Uterus (tissue), 4 donors: Measurements from ENCODE around the gene CHST3. TPM values are rescaled to one million over a fixed set of nuclear protein-coding genes. Genes with fewer than 3 reads are reported as not detected.

Source experiments
- DNase-seq, 2 donors: peaks; one replicate each; pipeline ENCODE4 v3.0.0-alpha.2; 2019 to 2020
- H3K27ac ChIP-seq, 2 donors: fragments of 200-600 bp; sonication (generic); 1 replicate in 1 of 2; 2 replicates in 1 of 2; pipeline ENCODE4 v1.5.1; 2016 to 2018
- H3K27me3 ChIP-seq, 2 donors: fragments of 200-600 bp; sonication (generic); one replicate each; pipeline ENCODE4 v1.5.1; 2018 to 2019; ENCODE audit warnings: control low read depth in 1 of 2
- H3K36me3 ChIP-seq, 2 donors: fragments of 200-600 bp; sonication (generic); one replicate each; pipeline ENCODE4 v1.5.1; 2019; ENCODE audit warnings: control low read depth in 1 of 2
- H3K4me1 ChIP-seq, 2 donors: fragments of 200-600 bp; sonication (generic); one replicate each; pipeline ENCODE4 v1.5.1; 2018 to 2019; ENCODE audit warnings: control low read depth in 1 of 2
- H3K4me3 ChIP-seq, 2 donors: fragments of 200-600 bp; sonication (generic); 1 replicate in 1 of 2; 2 replicates in 1 of 2; pipeline ENCODE4 v1.5.1; 2018 to 2019; ENCODE audit warnings: mild to moderate bottlenecking in 1 of 2
- H3K9me3 ChIP-seq, 2 donors: fragments of 200-600 bp; sonication (generic); one replicate each; pipeline ENCODE4 v1.5.1; 2019; ENCODE audit warnings: control low read depth in 1 of 2
- POLR2A ChIP-seq, 2 donors: fragments of 450-650 bp; IDR thresholded peaks; one replicate each; pipeline ENCODE4 v1.6.1; 2016; ENCODE audit warnings: antibody characterized with exemption in 2 of 2, mild to moderate bottlenecking in 1 of 2, moderate library complexity in 1 of 2
- intact Hi-C: fragments of 100-400 bp; cut with DNase I; formaldehyde crosslinking; loops from one replicate; pipeline ENCODE4 v1.15.1; 2023; ENCODE audit warnings: low total_unique reads
- total RNA-seq, 4 donors: library from RNA; depleted of rRNA in 3 of 4; stranded (reverse); fragments of >200 nt in 3 of 4; gene quantifications; one replicate each; pipeline versions ENCODE4 v1.1.0 to v1.2.4, GENCODE V29; 2014 to 2023
- TF ChIP-seq, protein P1 (sequence below), 4 experiments: fragments of 200-600 bp in 2 of 4; fragments of 450-650 bp in 2 of 4; sonication (generic) in 2 of 4; IDR thresholded peaks; one replicate each; pipeline ENCODE4 v1.5.1; 2016 to 2019; ENCODE audit warnings: antibody characterized with exemption in 4 of 4, mild to moderate bottlenecking in 2 of 4, moderate library complexity in 1 of 4
- donor health status: DM: yes; HTN: yes; CAD: no.

CHST3 gene
- total RNA-seq, 4 donors from 2014 or later: 12.3 to 44.7 (median 28.1) TPM

DNA sequence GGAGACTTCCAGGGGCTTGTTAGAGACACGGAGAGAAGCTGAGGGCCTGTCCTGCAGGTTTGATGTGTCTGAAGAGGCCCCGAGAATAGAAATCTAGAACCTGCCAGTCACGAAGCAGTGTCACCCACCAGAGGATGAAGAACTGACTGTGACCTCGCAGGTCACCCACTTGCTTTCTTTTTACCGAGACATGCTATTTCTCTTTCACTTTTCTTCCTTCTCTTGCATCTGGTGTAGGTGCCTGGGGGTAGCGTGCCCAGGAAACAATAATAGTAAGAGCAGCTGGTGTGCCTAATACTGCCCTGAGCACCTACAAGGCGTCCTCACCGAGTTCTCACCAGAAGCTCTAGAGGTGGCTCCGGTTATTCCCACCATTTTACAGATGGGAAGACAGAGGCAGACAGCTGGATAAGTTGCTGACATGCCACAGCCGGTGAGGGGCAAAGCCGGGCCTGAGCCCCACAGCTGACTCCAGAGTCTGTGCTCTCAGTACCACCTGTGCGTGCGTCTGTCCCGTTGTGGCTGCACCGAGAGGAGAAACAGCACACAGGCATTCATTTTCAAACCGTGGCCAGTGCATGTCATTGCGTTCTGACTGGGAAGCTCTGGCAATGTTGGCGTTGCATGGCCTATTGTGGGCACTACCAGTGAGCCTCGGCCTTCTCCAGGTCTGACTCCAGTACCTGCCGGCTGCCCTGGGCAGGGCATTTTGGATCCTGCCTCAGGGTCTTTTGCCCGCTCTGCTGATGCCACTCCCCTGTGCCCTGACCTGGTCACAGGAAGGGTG, 7.8 kb downstream of the CHST3 start:
- DNase-seq: no peak
- Histone ChIP-seq H3K27me3 (no peaks in the 10 kb centered on the region), H3K36me3 (no peaks in the 10 kb centered on the region), H3K9me3 (no peaks in the 10 kb centered on the region), H3K4me1 (peaks cover 12 to 24% of the 10 kb centered on the region in 2 donors), H3K27ac (peak overlapping the region; percentile 19 to 78), H3K4me3 (no peak overlapping the region)
- TF ChIP-seq, protein P1, sequence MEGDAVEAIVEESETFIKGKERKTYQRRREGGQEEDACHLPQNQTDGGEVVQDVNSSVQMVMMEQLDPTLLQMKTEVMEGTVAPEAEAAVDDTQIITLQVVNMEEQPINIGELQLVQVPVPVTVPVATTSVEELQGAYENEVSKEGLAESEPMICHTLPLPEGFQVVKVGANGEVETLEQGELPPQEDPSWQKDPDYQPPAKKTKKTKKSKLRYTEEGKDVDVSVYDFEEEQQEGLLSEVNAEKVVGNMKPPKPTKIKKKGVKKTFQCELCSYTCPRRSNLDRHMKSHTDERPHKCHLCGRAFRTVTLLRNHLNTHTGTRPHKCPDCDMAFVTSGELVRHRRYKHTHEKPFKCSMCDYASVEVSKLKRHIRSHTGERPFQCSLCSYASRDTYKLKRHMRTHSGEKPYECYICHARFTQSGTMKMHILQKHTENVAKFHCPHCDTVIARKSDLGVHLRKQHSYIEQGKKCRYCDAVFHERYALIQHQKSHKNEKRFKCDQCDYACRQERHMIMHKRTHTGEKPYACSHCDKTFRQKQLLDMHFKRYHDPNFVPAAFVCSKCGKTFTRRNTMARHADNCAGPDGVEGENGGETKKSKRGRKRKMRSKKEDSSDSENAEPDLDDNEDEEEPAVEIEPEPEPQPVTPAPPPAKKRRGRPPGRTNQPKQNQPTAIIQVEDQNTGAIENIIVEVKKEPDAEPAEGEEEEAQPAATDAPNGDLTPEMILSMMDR (IDR thresholded peaks at IDR 0.05): no peak
- no peak for TF ChIP-seq POLR2A (IDR thresholded peaks at IDR 0.05)
- intact Hi-C loops: no loop called here

DNA sequence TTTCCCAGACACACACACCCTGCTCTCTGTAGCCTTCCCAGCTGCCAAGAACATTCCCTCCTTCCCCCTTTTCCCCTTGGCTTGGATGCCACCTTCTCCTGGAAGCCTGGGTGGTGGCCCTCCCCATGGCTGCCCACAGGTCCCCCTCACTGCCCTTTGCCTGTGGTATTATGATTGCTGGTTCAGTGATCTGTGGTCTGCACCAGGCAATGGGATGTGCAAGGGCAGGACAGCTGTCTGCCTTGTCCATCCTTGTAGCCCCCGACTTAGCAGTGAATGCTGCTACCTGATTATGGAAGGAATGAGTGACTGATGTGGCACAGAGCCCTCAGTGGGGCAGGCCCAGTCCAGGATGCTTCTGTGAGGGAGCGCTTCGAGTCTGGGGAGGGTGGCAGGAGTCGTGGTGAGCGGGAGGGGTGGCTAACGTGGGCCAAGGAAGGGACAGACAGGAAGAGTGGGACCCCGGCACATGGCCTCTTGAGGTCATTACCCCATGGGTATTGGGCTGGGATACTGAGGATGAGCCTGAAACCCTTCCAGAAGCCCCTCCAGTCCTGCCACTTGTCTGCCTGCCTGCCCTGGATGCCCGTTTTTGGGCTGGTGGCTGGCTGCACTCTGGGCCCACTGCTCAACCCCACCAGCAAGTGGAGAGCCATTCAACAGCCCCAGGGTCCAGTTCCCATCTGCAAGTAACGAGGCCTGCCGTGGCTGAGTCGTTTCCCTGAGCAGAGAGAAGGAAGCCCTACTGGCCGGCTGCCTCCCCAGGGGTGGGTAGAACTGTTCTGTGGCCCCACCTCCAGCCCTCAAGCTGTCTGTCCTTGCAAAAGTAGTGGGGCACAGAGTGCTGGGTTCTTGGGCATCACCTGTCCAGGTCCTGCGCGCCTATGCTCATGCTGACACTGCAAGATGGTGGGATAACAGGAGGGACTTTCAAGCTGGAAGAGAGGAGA, 8.8 kb downstream of the CHST3 start:
- peaks cover 12 to 24% of the 10 kb centered on the region in 2 donors for H3K4me1 ChIP-seq
- H3K27ac ChIP-seq: peak overlapping the region in 1 of 2 donors; percentile 78
- intact Hi-C loops: no loop called here
- no peak for DNase-seq
- TF ChIP-seq, protein P1 (IDR thresholded peaks at IDR 0.05): no peak
- no peak for TF ChIP-seq POLR2A (IDR thresholded peaks at IDR 0.05)
- no peaks in the 10 kb centered on the region for H3K36me3 ChIP-seq
- H3K4me3 ChIP-seq: no peak overlapping the region
- no peaks in the 10 kb centered on the region for H3K27me3 ChIP-seq
- H3K9me3 ChIP-seq: no peaks in the 10 kb centered on the region

DNA sequence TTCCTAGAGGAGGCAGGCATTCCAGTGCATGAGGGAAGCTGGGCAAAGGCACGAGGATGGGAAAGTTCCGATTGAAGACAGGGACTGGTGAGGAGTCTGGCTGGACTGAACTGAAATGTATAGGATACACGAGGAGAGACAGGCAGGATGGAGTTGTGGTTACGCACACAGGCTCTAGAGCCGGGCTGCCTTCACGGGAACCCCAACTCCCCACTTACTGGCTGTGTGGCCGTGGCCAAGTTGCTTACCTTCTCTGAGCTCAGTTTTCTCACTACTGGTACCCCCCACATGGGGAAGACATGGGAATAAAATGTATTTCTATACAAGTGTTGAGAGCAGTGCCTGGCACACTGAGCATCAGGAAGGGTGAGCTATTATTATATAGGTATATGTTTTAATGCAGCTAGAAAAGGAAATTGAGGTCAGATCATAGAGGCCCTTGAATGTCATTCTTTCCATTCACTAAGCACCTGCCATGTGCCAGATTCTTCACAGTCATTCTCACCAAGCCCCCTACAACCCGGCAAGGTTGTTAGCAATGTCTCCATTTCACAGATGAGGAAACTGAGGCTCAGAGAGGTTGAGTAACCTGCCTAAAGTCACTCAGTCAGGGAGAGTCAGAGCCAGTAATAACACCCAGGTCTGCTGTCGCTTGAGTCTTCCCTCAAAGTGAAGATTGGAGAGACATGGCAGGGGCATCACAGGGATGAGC, 9.7 kb downstream of the CHST3 start:
- Histone ChIP-seq H3K9me3 (no peaks in the 10 kb centered on the region), H3K27me3 (no peaks in the 10 kb centered on the region), H3K4me1 (peaks cover 9 to 24% of the 10 kb centered on the region in 2 donors), H3K36me3 (no peaks in the 10 kb centered on the region), H3K27ac (peak overlapping the region; percentile 68 to 78), H3K4me3 (no peak overlapping the region)
- no peak for DNase-seq
- intact Hi-C loops: no loop called here
- TF ChIP-seq, protein P1 (IDR thresholded peaks at IDR 0.05): no peak

DNA sequence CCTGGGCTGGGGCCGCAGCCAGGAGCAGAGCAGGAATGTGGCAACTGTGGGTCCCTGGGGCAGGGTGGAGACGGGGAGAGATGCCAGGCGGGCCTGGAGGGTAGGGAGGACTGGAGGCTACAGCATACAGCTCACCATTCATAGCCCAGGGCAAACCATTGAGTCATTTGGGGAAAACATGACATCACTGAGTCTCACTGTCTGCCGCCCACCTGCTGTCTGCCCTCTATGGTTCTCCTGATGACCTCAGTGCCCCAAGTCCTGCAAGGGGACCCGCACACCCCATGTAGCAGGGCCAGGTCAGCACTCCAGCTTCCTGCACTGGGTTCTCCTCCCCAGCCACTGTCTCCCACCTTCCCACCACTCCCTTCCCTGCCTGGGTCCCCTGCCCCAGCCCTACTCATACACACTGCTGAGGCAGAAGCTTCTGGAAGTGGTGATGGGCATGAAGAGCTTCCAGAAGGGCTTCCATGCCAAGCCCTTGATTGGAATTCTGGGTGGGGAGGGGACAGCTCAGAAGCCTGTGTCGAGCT, 10.4 kb downstream of the CHST3 start:
- H3K4me3 ChIP-seq: no peak overlapping the region
- H3K27me3 ChIP-seq: no peaks in the 10 kb centered on the region
- no peaks in the 10 kb centered on the region for H3K36me3 ChIP-seq
- no peaks in the 10 kb centered on the region for H3K9me3 ChIP-seq
- peak overlapping the region; percentile 68 to 78 for H3K27ac ChIP-seq
- peaks cover 5 to 24% of the 10 kb centered on the region in 2 donors for H3K4me1 ChIP-seq
- intact Hi-C loops: no loop called here
- DNase-seq: no peak
- TF ChIP-seq POLR2A (IDR thresholded peaks at IDR 0.05): no peak
- TF ChIP-seq, protein P1 (IDR thresholded peaks at IDR 0.05): no peak
